Measurements from ENCODE around the gene WDR20. TPM values are rescaled to one million over a fixed set of nuclear protein-coding genes. Genes with fewer than 3 reads are reported as not detected.

WDR20 gene
- total and polyA plus RNA-seq, 2 of the 8 experiments (the other 6 are each of a cell fraction or from before 2014, with no cell fraction given), result 11.2 to 26.7 TPM

GRCh38 chr14:102234331-102235264, 94.9 kb downstream of the WDR20 start (continued):
- TF ChIP-seq CHD7 (IDR thresholded peaks at IDR 0.05; ENCODE audit: insufficient replicate concordance, low read length) (no peak), RNF2 (IDR thresholded peaks at IDR 0.05; ENCODE audit: borderline replicate concordance, low read depth, low read length, missing control alignments, poor library complexity, severe bottlenecking) (no peak), ATF3 (IDR thresholded peaks at IDR 0.05; ENCODE audit: insufficient read depth, low read depth, low read length) (no peak), SRF (IDR thresholded peaks at IDR 0.05; ENCODE audit: low read depth, low read length) (no peak), NANOG (IDR thresholded peaks at IDR 0.05; ENCODE audit: insufficient read depth, low read depth, low read length, poor library complexity, severe bottlenecking) (no peak), KDM4A (IDR thresholded peaks at IDR 0.05; ENCODE audit: low read depth, low read length, severe bottlenecking) (no peak), TAF7 (optimal IDR thresholded peaks at IDR 0.05; ENCODE audit: borderline replicate concordance, low read depth, low read length) (no peak)
